Keratinocyte (primary cell): ENCODE measurements around the gene CACNA1S. TPM values are rescaled to one million over a fixed set of nuclear protein-coding genes. Genes with fewer than 3 reads are reported as not detected.
A peak's percentile ranks its signal among the peaks of the same experiment; 100 is the strongest.

Source experiments
- DNase-seq: peaks from one replicate; pipeline ENCODE4 v3.0.0-alpha.2; 2011; ENCODE audit warnings: low read depth, missing footprints, low spot score
- FAIRE-seq: peaks from 2 replicates; lab custom pipeline; 2011; peaks lifted over from hg19 to GRCh38; lab: Jason Lieb, UNC
- H2AFZ ChIP-seq: 2 replicates; pipeline ENCODE4 v1.6.0; 2012; ENCODE audit warnings: low read length, control low read depth, inconsistent platforms; ENCODE audit not compliant: control insufficient read depth
- H3K27ac ChIP-seq: 2 replicates; pipeline ENCODE4 v1.5.1; 2011; ENCODE audit warnings: low read length; ENCODE audit not compliant: control insufficient read depth, insufficient read depth
- H3K27me3 ChIP-seq: 3 replicates; pipeline ENCODE4 v1.6.0; 2011; ENCODE audit warnings: low read length; ENCODE audit not compliant: control insufficient read depth, insufficient read depth; ENCODE audit errors: extremely low read depth
- H3K36me3 ChIP-seq, 2 experiments: 2 replicates in 1 of 2; 3 replicates in 1 of 2; pipeline ENCODE4 v1.5.1; 2011; ENCODE audit warnings: low read length in 2 of 2, mild to moderate bottlenecking in 1 of 2; ENCODE audit not compliant: control insufficient read depth in 2 of 2, insufficient read depth in 2 of 2; ENCODE audit errors: extremely low read depth in 1 of 2
- H3K4me1 ChIP-seq: 3 replicates; pipeline ENCODE4 v1.5.1; 2011; ENCODE audit warnings: low read length; ENCODE audit not compliant: control insufficient read depth, insufficient read depth; ENCODE audit errors: extremely low read depth
- H3K4me2 ChIP-seq: 3 replicates; pipeline ENCODE4 v1.6.0; 2011; ENCODE audit warnings: low read depth, low read length; ENCODE audit not compliant: control insufficient read depth, insufficient read depth; ENCODE audit errors: extremely low read depth
- H3K4me3 ChIP-seq, 3 experiments: fragments of 200-600 bp in 1 of 3; sonication (generic) in 1 of 3; 2 replicates in 2 of 3; 3 replicates in 1 of 3; pipeline ENCODE4 v1.5.1; 2011 to 2016; ENCODE audit warnings: low read length in 3 of 3, mild to moderate bottlenecking in 3 of 3, control low read depth in 2 of 3, inconsistent platforms in 1 of 3, low read depth in 1 of 3, mixed read lengths in 1 of 3, mixed run types in 1 of 3, moderate library complexity in 1 of 3; ENCODE audit not compliant: control insufficient read depth in 2 of 3, insufficient read depth in 2 of 3; ENCODE audit errors: extremely low read depth in 1 of 3
- H3K79me2 ChIP-seq: 2 replicates; pipeline ENCODE4 v1.6.0; 2012; ENCODE audit warnings: low read length; ENCODE audit not compliant: control insufficient read depth, insufficient read depth
- H3K9ac ChIP-seq: 3 replicates; pipeline ENCODE4 v1.6.0; 2011; ENCODE audit warnings: low read length; ENCODE audit not compliant: control insufficient read depth, insufficient read depth; ENCODE audit errors: extremely low read depth
- H3K9me1 ChIP-seq: 3 replicates; pipeline ENCODE4 v1.6.0; 2011; ENCODE audit warnings: low read length; ENCODE audit not compliant: control insufficient read depth, insufficient read depth; ENCODE audit errors: extremely low read depth
- H3K9me3 ChIP-seq: 2 replicates; pipeline ENCODE4 v1.5.1; 2012; ENCODE audit warnings: low read depth, low read length; ENCODE audit not compliant: control insufficient read depth
- H4K20me1 ChIP-seq: 3 replicates; pipeline ENCODE4 v1.6.0; 2011; ENCODE audit warnings: low read length; ENCODE audit not compliant: control insufficient read depth, insufficient read depth; ENCODE audit errors: extremely low read depth
- EZH2 ChIP-seq: IDR thresholded peaks from one replicate; pipeline ENCODE4 v1.6.1; 2012; ENCODE audit warnings: inconsistent platforms, mild to moderate bottlenecking, low read length, moderate library complexity
- dilution Hi-C: fragments of 300-500 bp; cut with MboI; formaldehyde crosslinking; loops from one replicate; pipeline ENCODE4 v1.7.0; 2020; ENCODE audit warnings: low sequenced_read_pairs; ENCODE audit not compliant: extremely low pct_ligation_motif_present
- polyA plus RNA-seq, 5 experiments: library from polyadenylated mRNA; depleted of rRNA in 3 of 5; stranded (reverse) in 3 of 5; stranded (forward) in 1 of 5; unstranded in 1 of 5; fragments of >200 nt; gene quantifications; 1 replicate in 1 of 5; 2 replicates in 3 of 5; 3 replicates in 1 of 5; pipeline versions ENCODE4 v1.2.1 to v1.2.3, GENCODE V29; 2011 to 2012; ENCODE audit warnings: missing spikeins in 2 of 5, low read depth in 1 of 5, low replicate concordance in 1 of 5
- TF ChIP-seq, protein P1 (sequence below), 3 experiments: IDR thresholded peaks in 1 of 3; conservative IDR thresholded peaks in 1 of 3; optimal IDR thresholded peaks in 1 of 3; 2 replicates in 2 of 3; 3 replicates in 1 of 3; pipeline versions ENCODE3 to v1.5.1; 2011; ENCODE audit warnings: low read length in 3 of 3, mild to moderate bottlenecking in 3 of 3, moderate library complexity in 2 of 3, control low read depth in 1 of 3, inconsistent platforms in 1 of 3; ENCODE audit not compliant: insufficient read depth in 2 of 3; ENCODE audit errors: extremely low read depth in 1 of 3

CACNA1S gene
- polyA plus RNA-seq, 1 donor (not counting 4 experiments of a cell fraction or from before 2014, with no cell fraction given) = not detected

DNA sequence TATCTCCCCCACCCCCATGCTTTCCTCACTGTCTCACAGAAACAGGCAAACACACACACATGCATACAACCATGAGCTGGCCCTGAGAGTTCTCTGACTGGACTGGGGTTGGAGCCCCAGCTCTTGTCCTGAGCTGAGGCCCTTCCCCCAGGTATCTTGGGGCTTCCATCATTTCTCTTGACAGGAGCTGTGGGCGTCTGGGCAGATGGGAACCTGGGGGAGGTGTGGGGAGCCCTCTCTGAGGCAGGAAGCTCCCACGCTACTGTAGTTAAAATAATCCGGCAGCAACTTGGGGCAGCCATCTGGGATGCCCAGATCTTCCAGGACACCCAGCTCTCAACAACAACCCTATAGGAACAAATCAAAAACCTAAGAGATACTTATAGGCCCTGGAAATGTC is 86.0 kb downstream of the CACNA1S start:
- no peaks in the 10 kb centered on the region for H3K79me2 ChIP-seq
- no peak for TF ChIP-seq EZH2
- TF ChIP-seq, protein P1, sequence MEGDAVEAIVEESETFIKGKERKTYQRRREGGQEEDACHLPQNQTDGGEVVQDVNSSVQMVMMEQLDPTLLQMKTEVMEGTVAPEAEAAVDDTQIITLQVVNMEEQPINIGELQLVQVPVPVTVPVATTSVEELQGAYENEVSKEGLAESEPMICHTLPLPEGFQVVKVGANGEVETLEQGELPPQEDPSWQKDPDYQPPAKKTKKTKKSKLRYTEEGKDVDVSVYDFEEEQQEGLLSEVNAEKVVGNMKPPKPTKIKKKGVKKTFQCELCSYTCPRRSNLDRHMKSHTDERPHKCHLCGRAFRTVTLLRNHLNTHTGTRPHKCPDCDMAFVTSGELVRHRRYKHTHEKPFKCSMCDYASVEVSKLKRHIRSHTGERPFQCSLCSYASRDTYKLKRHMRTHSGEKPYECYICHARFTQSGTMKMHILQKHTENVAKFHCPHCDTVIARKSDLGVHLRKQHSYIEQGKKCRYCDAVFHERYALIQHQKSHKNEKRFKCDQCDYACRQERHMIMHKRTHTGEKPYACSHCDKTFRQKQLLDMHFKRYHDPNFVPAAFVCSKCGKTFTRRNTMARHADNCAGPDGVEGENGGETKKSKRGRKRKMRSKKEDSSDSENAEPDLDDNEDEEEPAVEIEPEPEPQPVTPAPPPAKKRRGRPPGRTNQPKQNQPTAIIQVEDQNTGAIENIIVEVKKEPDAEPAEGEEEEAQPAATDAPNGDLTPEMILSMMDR (optimal IDR thresholded peaks at IDR 0.05 in 1 of 3, IDR thresholded peaks at IDR 0.05 in 1 of 3, conservative IDR thresholded peaks at IDR 0.05 in 1 of 3; ENCODE audit: extremely low read depth in 1 of 3, insufficient read depth in 2 of 3, low read length in 3 of 3) = no peak
- H3K4me1 ChIP-seq = no peaks in the 10 kb centered on the region
- no peaks in the 10 kb centered on the region for H3K9me3 ChIP-seq
- DNase-seq = no peak
- no peak for FAIRE-seq
- H3K4me3 ChIP-seq = no peak overlapping the region
- H3K4me2 ChIP-seq = no peak overlapping the region
- H3K9me1 ChIP-seq = no peaks in the 10 kb centered on the region
- H3K9ac ChIP-seq = no peak overlapping the region
- no peak overlapping the region for H2AFZ ChIP-seq
- no peaks in the 10 kb centered on the region for H4K20me1 ChIP-seq
- peaks cover 15% of the 10 kb centered on the region for H3K27me3 ChIP-seq
- no peaks in the 10 kb centered on the region for H3K36me3 ChIP-seq
- dilution Hi-C loops = no loop called here
- H3K27ac ChIP-seq = no peak overlapping the region

DNA sequence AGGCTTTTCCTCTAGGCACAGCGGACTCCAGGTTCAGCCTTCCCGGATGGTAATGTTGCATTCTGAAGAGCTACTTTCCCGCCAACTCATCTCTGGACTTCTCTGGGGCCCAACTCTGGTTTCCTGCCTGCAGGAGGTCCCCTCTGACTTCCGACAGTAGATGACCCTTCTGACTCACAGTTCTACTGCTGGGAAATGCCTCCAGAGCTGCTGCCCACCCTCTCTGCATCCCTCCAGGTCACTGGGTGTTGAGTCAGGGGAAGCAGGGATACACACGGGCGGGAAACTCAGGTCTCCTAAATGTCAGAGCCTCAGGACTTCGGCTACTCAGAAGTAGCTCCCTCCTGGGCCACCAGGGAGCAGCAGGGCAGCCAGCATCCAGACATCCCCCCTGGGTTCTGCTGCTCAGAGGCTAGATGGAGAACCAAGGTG is 86.6 kb downstream of the CACNA1S start:
- Histone ChIP-seq H3K79me2 (no peaks in the 10 kb centered on the region), H3K4me1 (peaks cover 2% of the 10 kb centered on the region), H3K9ac (no peak overlapping the region), H3K27ac (no peak overlapping the region), H4K20me1 (no peaks in the 10 kb centered on the region), H3K4me2 (no peak overlapping the region), H2AFZ (no peak overlapping the region), H3K9me1 (no peaks in the 10 kb centered on the region), H3K4me3 (no peak overlapping the region), H3K27me3 (peaks cover 12% of the 10 kb centered on the region), H3K36me3 (no peaks in the 10 kb centered on the region), H3K9me3 (no peaks in the 10 kb centered on the region)
- TF ChIP-seq EZH2 = no peak
- TF ChIP-seq, protein P1 (optimal IDR thresholded peaks at IDR 0.05 in 1 of 3, IDR thresholded peaks at IDR 0.05 in 1 of 3, conservative IDR thresholded peaks at IDR 0.05 in 1 of 3; ENCODE audit: extremely low read depth in 1 of 3, insufficient read depth in 2 of 3, low read length in 3 of 3) = peak; percentile 18 to 25 (median 19)
- dilution Hi-C loops = no loop called here
- FAIRE-seq (no peak), DNase-seq (no peak)
